Endothelial cell (in vitro differentiated cells): ENCODE data around the gene PCSK6. TPM values are rescaled to one million over a fixed set of nuclear protein-coding genes. Genes with fewer than 3 reads are reported as not detected.

Experiments used
- DNase-seq: peaks from one replicate; pipeline ENCODE4 v3.0.0; 2021; ENCODE audit warnings: low spot score
- H3K27ac Mint-ChIP-seq: one replicate; pipeline ENCODE4 v1.8.0; 2021; ENCODE audit warnings: mixed read lengths, inconsistent platforms; ENCODE audit not compliant: unreplicated experiment
- H3K27me3 Mint-ChIP-seq: one replicate; pipeline ENCODE4 v1.8.0; 2021; ENCODE audit warnings: mild to moderate bottlenecking, moderate library complexity, mixed read lengths, inconsistent platforms; ENCODE audit not compliant: unreplicated experiment
- H3K36me3 Mint-ChIP-seq: one replicate; pipeline ENCODE4 v1.8.0; 2021; ENCODE audit warnings: mild to moderate bottlenecking, low read depth, mixed read lengths, inconsistent platforms; ENCODE audit not compliant: unreplicated experiment
- H3K4me1 Mint-ChIP-seq: one replicate; pipeline ENCODE4 v1.8.0; 2021; ENCODE audit warnings: mild to moderate bottlenecking, mixed read lengths, inconsistent platforms; ENCODE audit not compliant: unreplicated experiment
- H3K4me3 Mint-ChIP-seq: one replicate; pipeline ENCODE4 v1.8.0; 2021; ENCODE audit warnings: mild to moderate bottlenecking, mixed read lengths, inconsistent platforms; ENCODE audit not compliant: unreplicated experiment
- H3K9me3 Mint-ChIP-seq: one replicate; pipeline ENCODE4 v1.8.0; 2021; ENCODE audit warnings: mixed read lengths, inconsistent platforms; ENCODE audit not compliant: unreplicated experiment
- CTCF ChIP-seq: fragments of 200-600 bp; sonication (generic); IDR thresholded peaks from one replicate; pipeline ENCODE4 v1.5.0; 2021; ENCODE audit warnings: antibody characterized with exemption; ENCODE audit not compliant: unreplicated experiment
- total RNA-seq: library from RNA; stranded (reverse); fragmentation: NEBNext Ultra II Directional; extraction: Animal tissue kit (Norgen Biotek cat#: 25700); gene quantifications from one replicate; pipeline ENCODE4 v1.2.1, GENCODE V29; 2021; ENCODE audit not compliant: unreplicated experiment

The PCSK6 gene
- total RNA-seq, 1 donor from 2014 or later = 0.13 TPM

GRCh38 chr15:101528108-101528916 lies 38.8 kb upstream of the PCSK6 start:
- no peaks in the 10 kb centered on the region for H3K4me1 Mint-ChIP-seq
- H3K9me3 Mint-ChIP-seq = no peaks in the 10 kb centered on the region
- peaks cover 7% of the 10 kb centered on the region for H3K36me3 Mint-ChIP-seq
- DNase-seq = no peak
- no peak overlapping the region for H3K27ac Mint-ChIP-seq
- H3K27me3 Mint-ChIP-seq = peaks cover 6% of the 10 kb centered on the region
- no peak overlapping the region for H3K4me3 Mint-ChIP-seq
- TF ChIP-seq CTCF = no peak

GRCh38 chr15:101526890-101527289 lies 37.4 kb upstream of the PCSK6 start:
- peaks cover 5% of the 10 kb centered on the region for H3K27me3 Mint-ChIP-seq
- H3K36me3 Mint-ChIP-seq = peaks cover 7% of the 10 kb centered on the region
- DNase-seq = no peak
- no peaks in the 10 kb centered on the region for H3K9me3 Mint-ChIP-seq
- H3K4me1 Mint-ChIP-seq = no peaks in the 10 kb centered on the region
- H3K27ac Mint-ChIP-seq = no peak overlapping the region
- TF ChIP-seq CTCF = no peak
- H3K4me3 Mint-ChIP-seq = no peak overlapping the region

GRCh38 chr15:101526442-101526841 lies 36.9 kb upstream of the PCSK6 start:
- no peak overlapping the region for H3K27ac Mint-ChIP-seq
- peaks cover 3% of the 10 kb centered on the region for H3K4me1 Mint-ChIP-seq
- no peak for DNase-seq
- no peak for TF ChIP-seq CTCF
- H3K27me3 Mint-ChIP-seq = peaks cover 5% of the 10 kb centered on the region
- H3K9me3 Mint-ChIP-seq = no peaks in the 10 kb centered on the region
- H3K36me3 Mint-ChIP-seq = peaks cover 7% of the 10 kb centered on the region
- no peak overlapping the region for H3K4me3 Mint-ChIP-seq

GRCh38 chr15:101526021-101526420 lies 36.5 kb upstream of the PCSK6 start:
- TF ChIP-seq CTCF = no peak
- Mint-ChIP-seq H3K27me3 (peaks cover 3% of the 10 kb centered on the region), H3K27ac (no peak overlapping the region), H3K4me1 (peaks cover 4% of the 10 kb centered on the region), H3K9me3 (no peaks in the 10 kb centered on the region), H3K36me3 (peaks cover 7% of the 10 kb centered on the region), H3K4me3 (no peak overlapping the region)
- no peak for DNase-seq

- Mint-ChIP-seq H3K9me3 (no peaks in the 10 kb centered on the region), H3K4me3 (no peak overlapping the region), H3K27ac (no peak overlapping the region), H3K36me3 (peaks cover 7% of the 10 kb centered on the region), H3K27me3 (peaks cover 3% of the 10 kb centered on the region), H3K4me1 (peaks cover 4% of the 10 kb centered on the region)
- no peak for TF ChIP-seq CTCF
- no peak for DNase-seq
Measured at GRCh38 chr15:101525087-101525669, 35.7 kb upstream of the PCSK6 start.
